ENCODE data around the gene ATP11A.

- TF ChIP-seq CTCF (IDR thresholded peaks at IDR 0.05) (no peak), POLR2A (IDR thresholded peaks at IDR 0.05) (no peak), EP300 (IDR thresholded peaks at IDR 0.05) (no peak), POLR2AphosphoS5 (IDR thresholded peaks at IDR 0.05) (no peak)
Measured at GRCh38 chr13:112804374-112804773, 114.5 kb downstream of the ATP11A start.

All from sigmoid colon (tissue), 4 donors.